NCI-H748 (cell line): Measurements from ENCODE around the gene EXOC4.

Experiments
- DNase-seq: peaks from one replicate; lab custom pipeline; 2025; ENCODE audit not compliant: unreplicated experiment; lab: John Stamatoyannopoulos, UW

EXOC4 gene

GRCh38 chr7:134084488-134085144 lies 831.7 kb downstream of the EXOC4 start:
- no peak for DNase-seq

- no peak for DNase-seq
These were observed 832.4 kb downstream of the EXOC4 start for GRCh38 chr7:134085311-134085710.

GRCh38 chr7:134086998-134087735 lies 834.3 kb downstream of the EXOC4 start:
- no peak for DNase-seq

GRCh38 chr7:134088199-134088598 lies 835.3 kb downstream of the EXOC4 start:
- no peak for DNase-seq

- DNase-seq = no peak
These were observed 836.6 kb downstream of the EXOC4 start for GRCh38 chr7:134089446-134089845.

GRCh38 chr7:134098072-134098471 lies 845.2 kb downstream of the EXOC4 start:
- no peak for DNase-seq

- no peak for DNase-seq
These were observed 848.8 kb downstream of the EXOC4 start for GRCh38 chr7:134101716-134102115.

- DNase-seq = peak; percentile 14
These were observed 851.3 kb downstream of the EXOC4 start for GRCh38 chr7:134104166-134104565.

- DNase-seq = no peak
These were observed 853.0 kb downstream of the EXOC4 start for GRCh38 chr7:134105841-134106240.

- peak; percentile 3 for DNase-seq
These were observed 855.9 kb downstream of the EXOC4 start for GRCh38 chr7:134108802-134109201.

GRCh38 chr7:134113655-134114054 lies 860.8 kb downstream of the EXOC4 start:
- no peak for DNase-seq

GRCh38 chr7:134114992-134115391 lies 862.1 kb downstream of the EXOC4 start:
- no peak for DNase-seq
